ENCODE results near the gene CYREN.

DNA sequence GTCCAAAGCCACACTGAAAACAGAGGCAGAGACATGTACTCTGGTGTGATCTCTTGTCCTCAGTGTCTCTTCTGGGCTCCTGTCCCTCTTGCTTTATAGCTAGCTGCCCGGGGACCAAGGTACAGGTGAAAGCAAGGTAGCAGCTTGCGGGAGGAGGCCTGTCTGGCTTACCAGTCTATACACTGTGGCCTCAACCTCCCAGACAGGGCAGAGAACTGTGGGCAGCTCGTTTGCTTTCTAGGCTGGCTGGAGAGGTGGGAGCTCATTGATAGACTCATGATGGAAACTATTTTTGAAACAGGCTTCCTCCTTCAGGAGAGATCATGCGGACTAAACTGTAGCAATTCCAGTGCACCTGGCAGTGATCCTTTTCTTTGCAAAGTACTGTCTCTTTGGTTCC is 4.6 kb downstream of the CYREN start:
- TF ChIP-seq MEF2A (IDR thresholded peaks at IDR 0.05; ENCODE audit: control insufficient read depth, low read depth, low read length) (no peak), TEAD2 (tag; IDR thresholded peaks at IDR 0.05) (no peak), FOXJ3 (CRISPR knock-in tag; IDR thresholded peaks at IDR 0.05) (no peak), CHD1 (IDR thresholded peaks at IDR 0.05; ENCODE audit: low read length) (no peak)
- TF ChIP-seq, protein P1, sequence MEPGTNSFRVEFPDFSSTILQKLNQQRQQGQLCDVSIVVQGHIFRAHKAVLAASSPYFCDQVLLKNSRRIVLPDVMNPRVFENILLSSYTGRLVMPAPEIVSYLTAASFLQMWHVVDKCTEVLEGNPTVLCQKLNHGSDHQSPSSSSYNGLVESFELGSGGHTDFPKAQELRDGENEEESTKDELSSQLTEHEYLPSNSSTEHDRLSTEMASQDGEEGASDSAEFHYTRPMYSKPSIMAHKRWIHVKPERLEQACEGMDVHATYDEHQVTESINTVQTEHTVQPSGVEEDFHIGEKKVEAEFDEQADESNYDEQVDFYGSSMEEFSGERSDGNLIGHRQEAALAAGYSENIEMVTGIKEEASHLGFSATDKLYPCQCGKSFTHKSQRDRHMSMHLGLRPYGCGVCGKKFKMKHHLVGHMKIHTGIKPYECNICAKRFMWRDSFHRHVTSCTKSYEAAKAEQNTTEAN (CRISPR knock-in tag; IDR thresholded peaks at IDR 0.05) = no peak
- TF ChIP-seq, protein P2, sequence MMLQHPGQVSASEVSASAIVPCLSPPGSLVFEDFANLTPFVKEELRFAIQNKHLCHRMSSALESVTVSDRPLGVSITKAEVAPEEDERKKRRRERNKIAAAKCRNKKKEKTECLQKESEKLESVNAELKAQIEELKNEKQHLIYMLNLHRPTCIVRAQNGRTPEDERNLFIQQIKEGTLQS (IDR thresholded peaks at IDR 0.05) = no peak
- TF ChIP-seq, protein P2 (CRISPR knock-in tag; conservative IDR thresholded peaks at IDR 0.05) = no peak
